Measurements from ENCODE around the gene WHRN. TPM values are rescaled to one million over a fixed set of nuclear protein-coding genes. Genes with fewer than 3 reads are reported as not detected.

The WHRN gene
- total and polyA plus RNA-seq, 2 experiments from 2014 or later = 8.3 to 8.9 TPM

- TF ChIP-seq CREB1 (CRISPR knock-in tag; IDR thresholded peaks at IDR 0.05; ENCODE audit: low read depth) (no peak), EZH2 (IDR thresholded peaks at IDR 0.05; ENCODE audit: low read depth, unreplicated experiment) (no peak), ZNF462 (CRISPR knock-in tag; IDR thresholded peaks at IDR 0.05) (no peak), EZH2phosphoT487 (IDR thresholded peaks at IDR 0.05; ENCODE audit: unreplicated experiment) (no peak), REST (IDR thresholded peaks at IDR 0.05; ENCODE audit: unreplicated experiment) (no peak), CTCF (conservative IDR thresholded peaks at IDR 0.05; ENCODE audit: low read depth in 2 of 2) (no peak), ZNF114 (CRISPR knock-in tag; IDR thresholded peaks at IDR 0.05) (no peak), JUNB (IDR thresholded peaks at IDR 0.05; ENCODE audit: unreplicated experiment) (no peak), STAT1 (IDR thresholded peaks at IDR 0.05; ENCODE audit: unreplicated experiment) (no peak), ETS1 (IDR thresholded peaks at IDR 0.05) (no peak), NANOG (IDR thresholded peaks at IDR 0.05; ENCODE audit: borderline replicate concordance) (no peak), POLR2AphosphoS5 (IDR thresholded peaks at IDR 0.05; ENCODE audit: low read depth) (no peak), ZNF331 (CRISPR knock-in tag; IDR thresholded peaks at IDR 0.05; ENCODE audit: low read depth) (no peak)
- no peaks in the 10 kb centered on the region for H4K20me1 ChIP-seq (replicated peaks; ENCODE audit: insufficient read depth)
- no peaks in the 10 kb centered on the region for H3K27me3 Mint-ChIP-seq (ENCODE audit: insufficient read depth, low read depth, poor library complexity)
- H3K27me3 ChIP-seq (ENCODE audit: insufficient read depth) = no peaks in the 10 kb centered on the region
- no peaks in the 10 kb centered on the region for H3K36me3 ChIP-seq (ENCODE audit: insufficient read depth)
- no peaks in the 10 kb centered on the region for H3K9me3 Mint-ChIP-seq
- H3K79me2 ChIP-seq (replicated peaks; ENCODE audit: insufficient read depth) = no peaks in the 10 kb centered on the region
- no peak overlapping the region for H3K27ac ChIP-seq (ENCODE audit: low read depth)
- H2AFZ ChIP-seq = no peak overlapping the region
- ATAC-seq (no peak), DNase-seq (ENCODE audit: low spot score) (no peak)
- no peak overlapping the region for H3K4me3 Mint-ChIP-seq
- peaks cover 20% of the 10 kb centered on the region for H3K4me1 ChIP-seq (ENCODE audit: insufficient read depth)
- H3K4me2 ChIP-seq = no peak overlapping the region
- H3F3A ChIP-seq (replicated peaks; ENCODE audit: low read depth) = no peaks in the 10 kb centered on the region
- H3K4me3 ChIP-seq = no peak overlapping the region
- no peak overlapping the region for H3K27ac Mint-ChIP-seq
- H3K36me3 Mint-ChIP-seq (ENCODE audit: low read depth) = no peaks in the 10 kb centered on the region
- H3K4me1 Mint-ChIP-seq = peaks cover 12% of the 10 kb centered on the region
- no peaks in the 10 kb centered on the region for H3K9me2 ChIP-seq (ENCODE audit: insufficient read depth)
Observed at GRCh38 chr9:114451707-114452031, 53.6 kb downstream of the WHRN start.

All from GM23338 (cell line).